HG03039 (cell line): ENCODE measurements around the gene HEPN1.

Experiments
- ATAC-seq: cut with Tn5 transposase; IDR thresholded peaks from one replicate; pipeline ENCODE4 v1.9.1; 2021; ENCODE audit warnings: mild to moderate bottlenecking, moderate library complexity; ENCODE audit not compliant: unreplicated experiment

The HEPN1 gene

GRCh38 chr11:124918950-124919349, at the start of gene HEPN1:
Gene HEPN1 (plus strand): TSS chr11:124919250.
- no peak for ATAC-seq

- ATAC-seq = no peak
These were observed 49.7 kb upstream of the HEPN1 start for GRCh38 chr11:124869331-124869730.

DNA sequence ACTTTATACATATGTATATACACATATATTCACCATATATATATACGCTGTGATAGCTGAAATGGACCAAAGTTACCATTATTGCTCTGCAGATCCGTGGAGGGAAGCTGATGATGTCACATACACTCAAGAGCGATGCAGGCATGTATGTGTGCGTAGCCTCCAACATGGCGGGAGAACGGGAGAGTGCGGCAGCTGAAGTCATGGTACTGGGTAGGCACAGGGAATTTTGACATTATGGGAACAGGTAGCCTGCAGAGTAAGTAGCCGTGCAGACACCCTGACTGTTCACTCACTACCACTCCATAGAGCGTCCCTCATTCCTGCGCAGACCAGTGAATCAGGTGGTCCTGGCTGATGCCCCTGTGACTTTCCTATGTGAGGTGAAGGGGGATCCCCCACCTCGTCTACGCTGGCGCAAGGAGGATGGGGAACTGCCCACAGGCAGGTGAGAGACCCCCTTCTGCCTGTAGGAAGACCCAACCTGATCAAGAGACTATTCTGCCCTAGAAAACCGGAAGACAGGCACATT, 49.1 kb upstream of the HEPN1 start:
- no peak for ATAC-seq

- no peak for ATAC-seq
These were observed 48.6 kb upstream of the HEPN1 start for GRCh38 chr11:124870430-124870829.

- no peak for ATAC-seq
These were observed 46.8 kb upstream of the HEPN1 start for GRCh38 chr11:124872280-124872679.

GRCh38 chr11:124872741-124873140, 46.3 kb upstream of the HEPN1 start:
- no peak for ATAC-seq

- no peak for ATAC-seq
These were observed 45.1 kb upstream of the HEPN1 start for GRCh38 chr11:124873951-124874350.

DNA sequence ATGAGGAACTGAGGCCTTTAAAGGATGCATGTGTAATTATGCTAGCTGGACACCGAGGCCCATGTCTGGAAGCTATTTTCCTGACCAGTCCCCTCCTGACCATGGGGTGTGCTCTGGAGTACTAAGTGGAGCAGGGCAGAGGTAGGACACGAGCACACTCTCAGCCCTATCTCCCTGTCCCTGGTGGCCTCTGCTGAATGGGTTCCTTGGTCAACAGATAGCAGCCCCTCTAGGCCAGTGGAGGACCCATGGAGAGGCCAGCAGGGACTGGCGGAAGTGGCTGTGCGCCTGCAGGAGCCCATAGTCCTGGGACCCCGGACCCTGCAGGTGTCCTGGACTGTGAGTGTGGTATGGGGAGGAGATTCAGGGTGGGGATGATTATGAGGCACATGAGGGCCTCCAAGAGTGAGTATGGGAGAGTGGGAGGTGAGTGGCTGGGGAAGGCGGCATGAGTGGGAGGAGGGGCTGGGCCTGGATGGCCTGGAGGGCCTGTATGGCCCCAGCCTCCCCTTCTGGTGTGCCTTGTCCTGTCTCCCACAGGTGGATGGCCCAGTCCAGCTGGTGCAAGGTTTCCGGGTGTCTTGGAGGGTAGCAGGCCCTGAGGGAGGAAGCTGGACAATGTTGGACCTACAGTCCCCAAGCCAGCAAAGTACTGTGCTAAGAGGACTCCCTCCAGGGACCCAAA, 44.3 kb upstream of the HEPN1 start:
- no peak for ATAC-seq

DNA sequence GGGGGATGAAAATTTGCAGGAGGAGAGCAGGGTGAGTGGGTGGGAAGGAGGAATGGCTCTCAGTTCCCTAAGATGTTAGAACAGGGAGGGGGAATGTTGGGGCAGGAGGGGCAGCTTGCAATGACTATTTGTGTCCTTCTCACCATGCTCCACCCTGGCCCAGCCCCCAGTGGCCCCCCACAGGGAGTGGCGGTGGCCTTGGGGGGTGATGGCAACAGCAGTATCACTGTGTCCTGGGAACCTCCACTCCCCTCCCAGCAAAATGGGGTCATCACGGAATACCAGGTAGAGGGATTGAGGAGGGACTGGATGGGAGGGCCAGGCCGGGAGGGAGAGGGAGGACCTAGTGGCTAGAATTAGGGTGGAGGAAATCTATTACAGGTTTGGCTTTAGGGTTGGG, 43.6 kb upstream of the HEPN1 start:
- no peak for ATAC-seq

DNA sequence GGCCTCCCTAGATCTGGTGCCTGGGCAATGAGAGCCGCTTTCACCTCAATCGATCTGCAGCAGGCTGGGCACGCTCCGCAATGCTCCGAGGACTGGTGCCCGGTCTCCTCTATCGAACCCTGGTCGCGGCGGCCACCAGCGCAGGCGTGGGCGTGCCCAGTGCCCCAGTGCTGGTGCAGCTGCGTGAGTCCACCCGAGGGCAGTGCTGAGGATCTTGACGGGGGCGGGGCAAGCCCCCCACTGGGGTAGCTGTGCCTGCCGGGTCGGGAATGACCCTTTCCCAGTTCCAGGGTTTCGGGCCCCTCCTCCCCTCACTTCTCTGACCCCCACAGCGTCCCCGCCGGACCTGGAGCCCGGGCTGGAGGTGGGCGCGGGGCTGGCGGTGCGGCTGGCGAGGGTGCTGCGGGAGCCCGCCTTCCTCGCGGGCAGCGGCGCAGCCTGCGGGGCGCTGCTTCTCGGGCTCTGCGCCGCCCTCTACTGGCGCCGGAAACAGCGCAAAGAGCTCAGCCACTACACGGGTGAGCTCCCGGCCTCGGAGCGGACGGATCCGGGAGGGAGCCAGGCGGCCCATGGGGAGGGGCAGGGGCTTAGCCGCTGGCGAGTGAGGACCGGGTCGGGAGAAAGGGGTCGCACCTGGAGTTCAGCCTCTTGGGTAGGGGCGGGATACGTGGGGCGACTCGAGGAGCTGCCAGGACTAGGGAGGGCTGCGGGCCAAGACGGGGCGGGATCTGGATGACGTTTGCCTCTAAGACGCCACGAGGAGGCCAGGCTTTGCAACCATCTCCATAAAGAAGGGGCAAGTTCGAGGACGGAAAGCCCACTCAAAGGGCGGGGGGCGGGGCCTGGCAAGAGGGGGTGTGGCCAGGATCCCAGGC, 42.9 kb upstream of the HEPN1 start:
- peak; percentile 86 for ATAC-seq

GRCh38 chr11:124876818-124877630, 42.0 kb upstream of the HEPN1 start:
- ATAC-seq = no peak

DNA sequence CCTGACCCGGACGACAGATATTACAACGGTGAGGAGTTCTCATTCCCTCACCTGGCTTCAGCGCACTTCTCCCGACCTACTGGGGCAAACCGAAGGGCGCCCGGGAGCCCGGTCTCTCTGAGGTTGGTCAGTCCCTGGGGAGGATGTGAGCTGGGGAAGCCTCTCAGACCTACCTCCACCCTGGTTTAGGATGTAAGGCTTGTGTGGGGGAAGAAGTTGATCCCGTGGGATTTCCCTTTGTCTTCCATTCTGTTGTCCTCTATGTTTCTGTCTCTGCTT, 41.5 kb upstream of the HEPN1 start:
- no peak for ATAC-seq

DNA sequence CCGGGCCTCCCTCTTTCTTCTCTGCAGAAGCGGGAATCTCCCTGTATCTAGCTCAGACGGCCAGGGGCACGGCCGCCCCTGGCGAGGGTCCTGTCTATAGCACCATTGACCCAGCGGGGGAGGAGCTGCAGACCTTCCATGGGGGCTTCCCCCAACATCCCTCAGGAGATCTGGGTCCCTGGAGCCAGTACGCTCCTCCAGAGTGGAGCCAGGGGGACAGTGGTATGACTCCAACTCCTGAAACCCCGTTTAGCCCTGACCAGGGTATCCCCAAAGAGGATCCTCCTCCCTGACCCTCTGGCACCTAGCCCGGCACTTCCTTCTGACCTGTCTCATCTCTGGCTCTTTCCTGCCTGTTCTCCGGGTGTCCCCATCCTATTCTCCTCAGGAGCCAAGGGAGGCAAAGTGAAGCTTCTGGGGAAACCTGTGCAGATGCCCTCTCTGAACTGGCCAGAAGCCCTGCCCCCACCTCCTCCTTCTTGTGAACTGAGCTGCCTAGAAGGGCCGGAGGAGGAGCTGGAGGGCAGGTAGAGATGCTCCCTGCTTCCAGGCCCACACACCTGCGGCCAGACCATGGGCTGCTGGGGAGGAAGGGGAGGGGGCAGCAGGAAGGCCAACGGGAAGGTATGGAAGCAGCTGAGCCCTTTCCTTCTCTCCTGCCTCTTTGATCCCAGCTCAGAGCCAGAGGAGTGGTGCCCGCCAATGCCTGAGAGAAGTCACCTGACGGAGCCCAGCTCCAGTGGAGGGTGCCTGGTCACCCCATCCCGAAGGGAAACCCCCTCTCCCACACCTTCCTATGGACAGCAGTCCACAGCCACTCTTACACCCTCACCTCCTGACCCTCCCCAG, 40.9 kb upstream of the HEPN1 start:
- no peak for ATAC-seq

DNA sequence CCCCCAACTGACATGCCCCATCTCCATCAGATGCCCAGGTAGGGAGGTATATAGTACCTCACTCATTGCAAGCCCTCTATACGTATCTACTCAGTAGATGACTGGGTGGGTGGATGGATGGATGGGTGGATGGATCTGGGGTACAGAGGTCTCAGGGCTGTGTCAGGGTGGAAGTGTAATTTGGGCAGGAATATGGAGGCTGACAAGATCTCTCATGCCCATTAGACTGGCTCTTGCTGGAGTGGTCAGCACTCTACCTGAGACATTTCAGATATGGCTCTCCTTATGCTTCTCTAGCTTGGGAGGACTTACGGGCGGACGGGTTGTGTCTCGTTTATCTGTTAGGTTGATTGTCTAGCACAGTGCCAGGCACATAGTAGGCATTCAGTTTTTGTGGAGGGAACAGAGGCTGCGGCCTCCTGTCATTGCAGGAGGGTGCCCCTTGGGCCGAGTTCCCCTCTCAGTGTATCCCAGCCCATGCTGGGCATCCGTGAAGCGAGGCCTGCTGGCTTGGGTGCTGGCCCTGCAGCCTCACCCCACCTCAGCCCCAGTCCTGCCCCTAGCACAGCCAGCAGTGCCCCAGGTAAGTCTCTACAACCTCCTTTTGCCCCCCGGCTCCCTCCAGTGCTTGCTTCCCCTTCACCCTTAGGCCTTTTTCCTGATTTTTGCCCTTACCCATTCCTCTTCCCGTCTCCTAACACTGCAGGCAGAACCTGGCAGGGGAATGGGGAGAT, 40.1 kb upstream of the HEPN1 start:
- no peak for ATAC-seq

DNA sequence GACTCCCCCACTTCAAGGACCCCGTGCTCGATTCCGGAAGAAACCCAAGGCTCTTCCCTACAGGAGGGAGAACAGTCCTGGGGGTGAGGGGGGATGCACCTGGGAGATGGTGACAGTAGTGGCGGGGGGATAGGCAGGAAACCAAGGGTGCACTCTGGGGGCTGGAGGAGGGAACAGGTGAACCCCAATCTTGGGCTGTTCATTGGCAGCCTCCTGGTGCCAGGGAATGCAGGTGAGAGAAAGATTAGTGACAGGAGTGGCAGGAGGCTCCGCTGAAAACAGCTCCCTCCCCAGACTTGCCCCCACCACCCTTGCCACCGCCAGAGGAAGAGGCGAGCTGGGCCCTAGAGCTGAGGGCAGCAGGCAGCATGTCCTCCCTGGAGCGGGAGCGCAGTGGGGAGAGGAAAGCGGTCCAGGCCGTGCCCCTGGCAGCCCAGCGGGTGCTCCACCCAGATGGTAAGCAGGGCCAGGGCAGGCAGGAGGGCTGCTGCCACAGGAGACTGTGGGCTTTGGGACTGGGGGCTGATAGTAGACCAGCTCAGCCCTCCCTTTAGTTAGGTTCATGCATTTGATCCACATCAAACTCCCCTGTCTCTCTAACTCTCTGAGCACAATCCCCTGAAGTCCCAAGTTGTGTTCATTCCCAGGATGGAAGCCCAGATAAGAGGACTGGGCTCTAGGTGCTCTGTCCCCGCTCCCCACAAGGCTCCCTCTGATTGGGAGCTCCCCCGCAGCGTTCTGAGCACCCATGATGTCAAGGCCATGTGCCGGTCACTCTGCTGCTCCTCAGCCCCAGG, 39.4 kb upstream of the HEPN1 start:
- no peak for ATAC-seq

DNA sequence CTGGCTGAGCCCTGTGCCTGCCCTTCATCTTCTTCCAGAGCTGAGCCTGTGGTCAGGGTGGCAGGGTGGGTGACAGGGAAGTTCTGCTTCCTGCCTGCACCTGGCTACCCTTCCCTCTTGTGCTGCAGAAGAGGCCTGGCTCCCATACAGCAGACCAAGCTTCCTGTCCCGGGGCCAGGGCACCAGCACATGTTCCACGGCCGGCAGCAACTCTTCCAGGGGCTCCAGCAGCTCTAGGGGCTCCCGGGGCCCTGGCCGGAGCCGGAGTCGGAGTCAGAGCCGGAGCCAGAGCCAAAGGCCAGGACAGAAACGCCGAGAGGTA, 38.8 kb upstream of the HEPN1 start:
- ATAC-seq = no peak

GRCh38 chr11:124880958-124881357, 38.1 kb upstream of the HEPN1 start:
- ATAC-seq = no peak

DNA sequence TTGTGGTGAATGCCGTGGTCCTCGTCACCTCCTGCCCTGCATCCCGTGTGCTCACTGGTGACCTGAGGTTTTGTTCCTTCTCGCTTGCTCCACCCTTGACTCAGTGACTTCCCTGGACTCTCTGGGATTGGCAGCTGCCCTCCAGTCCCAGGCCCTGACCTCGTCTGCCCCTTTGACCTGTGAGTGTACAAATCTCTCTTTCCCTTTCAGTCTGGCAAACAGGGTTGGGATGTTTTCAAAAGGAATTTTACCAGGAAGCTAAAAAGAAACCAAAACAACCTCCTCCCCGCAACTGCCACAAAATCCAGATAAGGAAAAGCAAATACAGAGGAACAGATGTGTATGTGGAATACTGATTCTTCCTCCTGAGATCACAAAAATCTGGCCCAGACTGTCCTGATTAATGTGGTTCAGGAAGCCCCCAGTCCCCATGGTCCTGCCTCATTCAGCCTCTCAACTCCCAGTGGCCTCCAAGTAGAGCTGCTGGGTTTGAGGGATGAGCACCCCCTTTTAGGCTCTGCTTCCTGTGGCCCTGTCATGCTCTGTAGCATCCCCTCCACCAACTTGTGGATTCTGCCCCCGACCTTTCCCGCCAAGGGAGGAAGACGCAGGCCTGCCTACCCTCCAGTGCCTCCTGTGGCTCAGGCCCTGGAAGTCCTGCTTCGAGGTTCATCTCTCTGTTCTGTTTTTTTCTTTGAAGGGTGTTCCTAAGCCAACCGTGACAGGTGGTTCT, 36.5 kb upstream of the HEPN1 start:
- no peak for ATAC-seq

- ATAC-seq = no peak
These were observed 34.7 kb upstream of the HEPN1 start for GRCh38 chr11:124884340-124884739.
